LoVo (cell line): ENCODE measurements around the gene ONECUT2.
A peak's percentile ranks its signal among the peaks of the same experiment; 100 is the strongest.

ENCODE experiments used
- DNase-seq: peaks from one replicate; pipeline ENCODE4 v3.0.0-alpha.2; 2016; ENCODE audit warnings: low spot score

Gene ONECUT2

GRCh38 chr18:57431467-57432080 is 3.6 kb upstream of the ONECUT2 start:
- DNase-seq: no peak

GRCh38 chr18:57432140-57432539 is 3.0 kb upstream of the ONECUT2 start:
- no peak for DNase-seq

GRCh38 chr18:57432751-57433400 is 2.3 kb upstream of the ONECUT2 start:
- no peak for DNase-seq

GRCh38 chr18:57433482-57433881 is 1.7 kb upstream of the ONECUT2 start:
- no peak for DNase-seq

- peak; percentile 11 for DNase-seq
Measured at GRCh38 chr18:57433934-57434535, 1.1 kb upstream of the ONECUT2 start.

- DNase-seq: no peak
Measured at GRCh38 chr18:57435846-57436190, 644 bp downstream of the ONECUT2 start.

GRCh38 chr18:57436191-57436964 is 1.2 kb downstream of the ONECUT2 start:
- no peak for DNase-seq

GRCh38 chr18:57436965-57437333 is 1.8 kb downstream of the ONECUT2 start:
- no peak for DNase-seq

GRCh38 chr18:57437402-57437765 is 2.2 kb downstream of the ONECUT2 start:
- no peak for DNase-seq

GRCh38 chr18:57437766-57438671 is 2.8 kb downstream of the ONECUT2 start:
- DNase-seq: peak; percentile 57

- DNase-seq: no peak
Measured at GRCh38 chr18:57438743-57439608, 3.8 kb downstream of the ONECUT2 start.

GRCh38 chr18:57439609-57439968 is 4.4 kb downstream of the ONECUT2 start:
- no peak for DNase-seq

GRCh38 chr18:57439985-57440330 is 4.8 kb downstream of the ONECUT2 start:
- DNase-seq: no peak

GRCh38 chr18:57440331-57441070 is 5.3 kb downstream of the ONECUT2 start:
- no peak for DNase-seq

GRCh38 chr18:57441071-57441794 is 6.1 kb downstream of the ONECUT2 start:
- DNase-seq: no peak

GRCh38 chr18:57443247-57443646 is 8.1 kb downstream of the ONECUT2 start:
- no peak for DNase-seq

GRCh38 chr18:57443702-57444101 is 8.5 kb downstream of the ONECUT2 start:
- no peak for DNase-seq

GRCh38 chr18:57444301-57444759 is 9.2 kb downstream of the ONECUT2 start:
- no peak for DNase-seq

- no peak for DNase-seq
Measured at GRCh38 chr18:57445488-57446319, 10.5 kb downstream of the ONECUT2 start.
